ENCODE results near the gene TMEM126B.
A peak's percentile ranks its signal among the peaks of the same experiment; 100 is the strongest.
"Not testable (repeated sequence)": the region's sequence is repeated elsewhere in the genome, so short reads cannot be mapped to it uniquely, and the experiment has no call there.

TMEM126B gene

DNA sequence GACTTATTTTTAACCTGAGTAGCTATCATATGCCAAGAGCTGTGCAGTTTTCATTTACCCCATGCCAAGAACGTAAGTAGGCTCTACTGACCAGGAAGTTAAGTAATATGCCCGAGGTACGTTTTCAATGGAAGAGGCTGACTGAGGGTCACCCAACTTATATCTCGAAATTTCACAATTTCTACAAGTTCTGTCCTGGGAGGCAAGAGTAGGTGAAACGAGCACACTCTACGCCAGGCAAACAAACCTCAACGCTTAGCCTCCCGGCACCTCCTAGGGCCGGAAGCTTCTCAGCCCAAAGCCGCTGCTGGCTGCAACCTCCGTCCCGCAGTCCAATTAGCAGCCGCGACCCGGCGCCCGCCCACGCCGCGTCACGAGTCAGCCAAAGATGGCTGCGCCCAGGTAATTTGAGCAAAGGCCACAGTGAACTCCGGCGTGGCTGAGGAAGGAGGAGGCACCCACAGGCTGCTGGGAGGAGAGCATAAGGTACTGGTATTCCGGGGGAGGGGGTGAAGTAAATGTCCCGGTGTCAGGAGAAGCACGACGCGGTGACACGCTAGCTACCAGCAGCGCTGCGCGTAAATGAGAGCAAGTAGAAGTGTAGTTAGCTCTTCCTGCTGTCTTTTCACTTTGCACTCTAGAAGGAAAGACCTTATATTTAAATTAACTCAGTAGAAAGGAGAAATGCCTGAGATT is 19.4 kb downstream of the TMEM126B start, which contains the start of gene TMEM126A:
Gene TMEM126A, plus strand, starts transcription at position 364 of the 696 bp plus-strand sequence. CDS start 2,289 bp downstream, outside the sequence.
- peak; percentile 86 for DNase-seq (ENCODE audit: low read depth)

DNA sequence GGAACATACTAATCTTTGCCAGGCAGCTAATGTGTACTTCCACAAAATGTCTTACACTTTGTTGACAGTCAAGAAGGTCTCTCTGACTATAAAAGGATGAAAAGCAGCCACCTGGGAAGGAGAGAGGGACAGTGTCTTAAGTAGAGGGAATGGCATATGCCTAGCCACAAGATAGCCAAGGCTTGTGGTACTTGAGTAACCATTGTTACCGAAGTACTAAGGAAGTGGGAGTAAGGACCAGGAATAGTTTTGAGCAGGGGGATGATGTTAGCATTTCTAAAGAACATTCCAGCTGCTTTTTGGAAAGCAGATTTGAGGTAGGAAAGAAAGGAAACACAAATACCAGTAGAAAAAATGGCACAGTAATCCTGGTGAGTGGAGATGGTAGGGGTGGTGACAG is 22.7 kb downstream of the TMEM126B start:
- no peak for DNase-seq (ENCODE audit: low read depth)

DNA sequence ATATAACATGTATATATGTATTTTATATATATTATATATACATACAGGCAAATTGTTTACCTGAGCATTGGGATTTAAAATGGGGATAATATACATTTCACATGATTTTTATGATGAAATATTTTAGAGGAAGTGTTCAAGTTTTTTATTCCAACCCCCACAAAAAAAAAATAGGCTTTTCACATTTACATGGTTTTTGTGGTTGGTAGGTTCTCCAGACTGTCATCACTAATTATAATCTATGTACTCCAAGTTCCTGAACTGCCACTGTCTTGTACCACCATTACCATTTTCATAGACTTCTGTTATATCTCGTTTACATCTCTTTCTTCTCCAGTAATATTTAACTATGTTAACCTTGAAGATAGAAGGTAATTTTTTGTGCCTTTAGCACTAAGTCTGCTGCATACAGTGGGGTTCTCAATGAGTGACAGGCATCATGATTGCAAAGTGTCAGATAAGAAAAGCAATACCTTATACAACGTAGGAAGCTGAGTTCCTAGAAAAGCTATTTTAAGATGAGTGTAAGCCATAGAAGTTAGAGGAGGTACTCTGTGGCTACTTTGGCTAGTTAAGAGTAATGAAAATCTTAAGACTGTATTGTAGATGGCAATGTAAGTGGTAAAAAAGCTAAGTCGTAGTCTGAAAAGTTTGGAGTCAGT is 24.5 kb downstream of the TMEM126B start:
- DNase-seq (ENCODE audit: low read depth): no peak

DNA sequence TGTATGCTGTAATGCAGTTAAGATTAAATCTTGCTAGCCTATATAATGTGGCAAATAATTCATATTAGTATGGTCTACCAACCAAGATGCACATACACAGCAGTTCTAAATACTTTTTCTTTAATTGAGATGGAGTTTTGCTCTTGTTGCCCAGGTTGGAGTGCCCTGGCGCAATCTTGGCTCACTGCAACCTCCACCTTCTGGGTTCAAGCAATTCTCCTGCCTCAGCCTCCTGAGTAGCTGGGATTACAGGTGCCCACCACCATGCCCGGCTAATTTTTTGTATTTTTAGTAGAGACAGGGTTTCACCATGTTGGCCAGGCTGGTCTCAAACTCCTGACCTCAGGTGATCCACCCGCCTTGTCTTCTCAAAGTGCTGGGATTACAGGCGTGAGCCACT is 25.9 kb downstream of the TMEM126B start:
- not testable (repeated sequence) for DNase-seq (ENCODE audit: low read depth)

DNA sequence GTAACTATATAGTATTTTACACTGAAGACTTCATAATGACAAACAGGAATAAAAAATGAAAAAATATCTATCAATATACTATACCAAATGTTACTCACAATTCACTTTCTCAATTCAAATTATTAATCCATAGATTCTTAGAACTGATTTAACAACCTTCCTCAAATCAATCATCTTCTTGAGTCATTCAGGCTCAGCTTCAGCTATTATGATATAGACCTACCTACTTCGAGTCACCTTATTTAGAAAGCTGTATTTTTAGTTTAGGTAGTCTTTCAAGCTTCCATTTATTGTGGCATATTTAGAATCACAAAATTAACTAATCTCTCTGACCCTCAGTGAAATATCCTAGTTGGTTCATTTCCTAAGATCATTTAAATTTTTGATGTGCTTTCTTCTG is 28.4 kb downstream of the TMEM126B start:
- no peak for DNase-seq (ENCODE audit: low read depth)

DNA sequence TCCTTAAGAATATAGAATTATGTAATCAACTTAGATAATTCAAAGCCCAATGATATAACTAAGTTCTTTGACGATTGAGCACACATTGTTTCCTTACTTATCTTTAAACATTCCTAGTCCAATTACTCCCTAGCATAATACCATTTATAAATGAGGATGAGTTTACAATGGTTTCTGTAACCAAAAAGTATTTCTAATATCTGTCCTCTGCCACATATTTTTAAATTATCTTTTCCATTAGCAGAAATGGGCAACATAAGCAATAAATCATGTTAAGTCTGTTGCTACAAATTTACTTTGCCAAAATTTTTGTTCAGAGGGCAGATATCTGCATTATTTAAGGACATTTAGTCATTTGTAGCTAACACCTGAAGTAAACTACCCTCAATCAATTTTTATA is 29.8 kb downstream of the TMEM126B start:
- no peak for DNase-seq (ENCODE audit: low read depth)

DNA sequence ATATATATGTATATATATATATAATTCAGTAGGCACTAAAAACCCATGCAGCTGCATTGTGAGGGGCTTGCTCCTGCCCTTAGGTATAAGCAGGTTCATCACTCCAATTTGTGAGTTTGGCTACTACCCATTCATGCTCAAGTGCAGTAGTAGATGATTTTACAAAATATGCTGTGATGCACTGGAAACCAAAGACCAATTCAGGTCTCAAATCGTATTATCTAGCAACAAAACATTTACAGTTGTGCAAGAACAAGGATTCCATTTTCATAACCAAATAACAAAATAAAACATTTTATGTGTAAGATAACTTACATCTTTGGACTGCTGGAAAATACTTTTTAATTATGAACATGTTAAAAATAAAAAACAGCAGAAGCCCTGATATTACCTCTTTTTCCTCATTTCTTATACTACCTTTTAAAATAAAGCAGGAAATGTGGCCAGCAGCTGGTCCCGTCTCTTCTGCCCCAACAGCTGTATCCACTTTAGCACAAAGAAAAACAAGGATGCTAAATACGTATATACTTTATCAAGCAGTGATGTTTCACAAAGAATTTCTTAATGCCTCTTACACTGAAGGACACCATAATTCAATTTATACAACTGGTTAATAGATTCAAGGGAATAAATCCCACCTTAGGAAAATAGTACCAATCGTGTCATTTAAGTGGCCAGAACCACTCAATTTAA is 33.7 kb downstream of the TMEM126B start:
- no peak for DNase-seq (ENCODE audit: low read depth)

DNA sequence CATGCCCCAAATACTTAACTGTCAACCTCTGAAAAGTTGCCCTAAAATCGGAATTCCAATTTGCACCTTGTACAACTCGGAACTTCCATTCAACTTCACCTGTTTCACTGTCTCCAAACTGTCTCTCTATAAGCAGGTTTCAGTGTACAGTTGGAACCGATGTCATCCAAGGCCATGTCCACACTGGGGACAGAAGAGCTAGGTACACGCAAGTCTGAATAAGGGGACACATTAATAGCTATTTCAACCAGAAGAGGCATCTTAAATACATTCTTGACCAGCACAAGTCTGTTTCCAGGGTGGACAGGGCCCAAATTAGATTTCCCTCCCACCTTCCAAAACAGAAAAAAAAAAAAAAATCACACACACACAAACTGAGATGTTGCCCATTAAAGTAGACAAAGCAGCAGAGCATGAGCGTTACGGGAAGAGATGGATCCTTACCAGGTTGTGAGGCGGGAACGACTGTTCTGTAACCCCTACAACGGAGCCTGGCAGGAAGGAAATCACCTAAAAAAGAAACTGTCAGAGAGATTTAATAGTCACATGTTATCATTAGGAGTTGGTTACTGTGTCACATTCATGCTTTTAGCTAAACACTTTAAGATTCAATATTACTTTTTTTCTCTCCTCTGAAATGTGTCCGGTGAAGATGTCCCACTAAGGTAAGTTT is 34.8 kb downstream of the TMEM126B start:
- no peak for DNase-seq (ENCODE audit: low read depth)

DNA sequence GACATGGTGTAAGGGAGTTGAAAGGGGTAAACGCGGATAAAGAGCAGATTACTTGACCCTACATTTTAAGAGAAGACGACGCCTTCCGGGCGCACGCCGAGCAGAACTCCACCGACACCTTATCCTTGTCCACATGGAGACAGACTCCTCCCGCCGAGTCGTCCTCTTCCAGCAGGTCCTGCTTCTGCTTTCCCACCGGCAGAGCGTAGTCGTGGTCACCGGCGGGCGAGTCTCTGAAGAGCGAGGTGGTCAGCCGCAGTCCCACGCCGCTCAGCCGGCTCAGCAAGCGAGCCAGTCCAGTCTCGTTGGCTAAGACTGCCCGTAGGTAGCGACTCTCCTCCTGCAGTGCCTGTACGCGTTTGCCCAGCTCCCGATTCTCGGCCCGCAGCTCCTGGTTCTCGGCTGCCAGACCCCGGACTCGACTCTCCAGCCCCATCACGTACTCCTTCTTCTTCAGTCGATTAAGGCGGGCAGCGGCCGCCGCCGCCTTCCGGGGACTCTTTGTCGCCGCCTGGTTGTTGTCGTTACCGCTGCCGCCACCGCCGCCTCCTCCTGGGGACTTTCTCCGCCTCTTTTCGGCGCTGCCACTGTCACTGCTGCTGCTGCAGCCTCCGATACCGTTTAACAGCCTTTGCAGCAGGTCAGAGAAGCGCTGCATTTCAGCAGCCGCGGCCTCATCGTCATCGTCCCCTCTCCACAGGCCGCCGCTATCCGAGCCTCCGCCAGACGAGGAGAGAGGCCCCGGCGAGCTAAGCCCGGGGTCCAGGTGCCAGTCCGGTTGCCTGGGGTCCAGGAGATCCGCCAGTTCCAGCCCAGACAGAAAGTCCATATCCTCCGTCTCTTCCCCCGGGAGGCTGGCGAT is 35.6 kb downstream of the TMEM126B start:
- peak; percentile 68 for DNase-seq (ENCODE audit: low read depth)

DNA sequence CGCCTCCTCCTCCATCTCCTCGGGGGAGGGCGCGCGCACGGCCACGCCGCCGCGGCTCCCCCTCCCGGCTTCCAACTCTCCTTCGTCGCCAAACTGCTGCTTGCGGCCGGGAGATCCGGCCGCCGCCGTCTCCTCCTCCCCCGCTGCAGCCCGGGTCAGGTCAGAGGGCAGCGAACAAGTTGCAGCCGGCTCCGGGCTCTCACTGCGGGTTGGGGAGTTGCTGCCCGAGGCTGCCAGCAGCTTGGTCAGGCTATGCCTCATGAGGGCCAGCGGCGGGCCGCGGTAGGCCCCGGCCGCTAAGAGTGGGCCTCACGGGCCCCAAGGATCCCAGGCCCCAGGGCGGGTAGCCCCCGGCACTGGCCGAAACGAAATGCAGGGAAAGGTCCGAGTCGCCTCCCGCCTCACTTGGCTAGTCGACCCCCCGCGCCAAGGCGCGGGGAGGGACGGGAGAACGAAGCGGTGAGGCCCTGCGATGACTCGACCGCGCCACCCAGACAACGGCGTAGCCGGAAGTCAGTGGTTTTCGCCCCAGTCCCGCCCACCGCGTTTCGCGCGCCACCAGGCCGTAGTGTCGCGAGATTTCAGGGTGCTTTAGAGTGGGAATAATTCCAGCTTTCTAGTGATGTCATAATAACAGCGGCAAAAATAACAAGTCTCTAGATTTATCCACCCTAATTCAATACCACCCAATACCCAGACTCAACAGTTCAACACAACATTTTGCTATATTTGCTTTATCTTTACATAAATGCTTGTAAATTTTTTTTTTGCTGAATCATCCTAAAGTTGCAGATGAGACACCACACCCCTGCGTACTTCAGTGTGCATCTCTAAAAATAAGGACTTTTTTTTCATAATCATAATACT is 36.5 kb downstream of the TMEM126B start, which contains the start of gene CREBZF:
Gene CREBZF, minus strand, starts transcription at position 515 of the 867 bp plus-strand sequence. Its CDS starts 254 bp downstream, at position 261.
- peak; percentile 84 for DNase-seq (ENCODE audit: low read depth)

DNA sequence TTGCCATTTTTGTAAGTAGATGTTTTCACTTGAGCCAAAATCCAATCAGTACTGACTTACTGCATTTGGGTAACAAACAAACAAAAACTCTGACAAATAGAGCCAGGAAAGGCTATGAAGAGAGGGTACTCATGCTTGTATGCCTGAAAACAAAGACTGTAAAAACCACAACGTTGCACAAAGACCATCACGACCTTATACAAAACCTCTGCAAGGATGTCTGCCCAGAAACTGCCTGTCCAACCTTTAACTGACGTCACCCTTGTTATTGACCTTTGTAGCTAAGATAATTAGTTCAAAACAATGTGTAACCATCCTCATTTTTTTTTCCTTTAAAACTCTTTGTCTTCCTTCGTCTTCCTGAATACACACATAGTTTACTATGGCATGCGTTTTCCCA is 37.3 kb downstream of the TMEM126B start:
- DNase-seq (ENCODE audit: low read depth): no peak

DNA sequence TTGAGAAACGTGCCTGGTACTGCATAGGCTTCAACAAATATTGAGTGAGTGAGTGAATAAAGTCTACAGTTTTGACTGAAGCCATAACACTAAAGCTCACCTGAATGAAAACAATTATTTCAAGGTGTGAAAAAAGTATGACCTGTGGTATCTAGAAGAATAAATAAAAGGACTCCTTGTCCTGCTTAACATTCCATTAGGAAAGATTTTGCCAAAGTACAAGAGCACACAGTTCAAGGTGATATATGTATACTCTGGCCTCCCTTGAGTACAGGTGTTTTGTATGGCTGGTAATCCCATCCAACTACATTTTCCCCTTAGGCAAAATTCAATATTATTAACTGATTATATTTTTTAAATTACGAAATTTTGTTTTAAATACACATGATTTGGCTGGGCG is 38.3 kb downstream of the TMEM126B start:
- DNase-seq (ENCODE audit: low read depth): no peak

DNA sequence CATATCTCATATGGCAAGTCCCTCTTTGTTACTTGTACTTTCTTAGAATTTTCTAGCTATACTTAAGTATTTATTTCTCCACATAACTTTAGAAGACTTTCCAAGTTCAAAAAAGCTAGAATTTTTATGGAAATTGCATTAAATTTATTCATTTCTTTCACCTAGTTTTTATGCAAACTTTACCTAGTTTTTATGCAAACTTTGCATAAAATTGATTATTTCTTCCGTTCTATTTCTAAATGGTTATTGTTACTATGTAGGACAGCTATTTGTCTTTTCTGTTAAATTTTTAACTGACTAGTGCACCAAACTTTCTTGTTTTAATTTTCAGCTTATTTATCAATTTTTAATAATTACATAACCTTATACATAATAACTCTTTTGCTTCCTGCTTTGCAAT is 39.8 kb downstream of the TMEM126B start:
- no peak for DNase-seq (ENCODE audit: low read depth)

DNA sequence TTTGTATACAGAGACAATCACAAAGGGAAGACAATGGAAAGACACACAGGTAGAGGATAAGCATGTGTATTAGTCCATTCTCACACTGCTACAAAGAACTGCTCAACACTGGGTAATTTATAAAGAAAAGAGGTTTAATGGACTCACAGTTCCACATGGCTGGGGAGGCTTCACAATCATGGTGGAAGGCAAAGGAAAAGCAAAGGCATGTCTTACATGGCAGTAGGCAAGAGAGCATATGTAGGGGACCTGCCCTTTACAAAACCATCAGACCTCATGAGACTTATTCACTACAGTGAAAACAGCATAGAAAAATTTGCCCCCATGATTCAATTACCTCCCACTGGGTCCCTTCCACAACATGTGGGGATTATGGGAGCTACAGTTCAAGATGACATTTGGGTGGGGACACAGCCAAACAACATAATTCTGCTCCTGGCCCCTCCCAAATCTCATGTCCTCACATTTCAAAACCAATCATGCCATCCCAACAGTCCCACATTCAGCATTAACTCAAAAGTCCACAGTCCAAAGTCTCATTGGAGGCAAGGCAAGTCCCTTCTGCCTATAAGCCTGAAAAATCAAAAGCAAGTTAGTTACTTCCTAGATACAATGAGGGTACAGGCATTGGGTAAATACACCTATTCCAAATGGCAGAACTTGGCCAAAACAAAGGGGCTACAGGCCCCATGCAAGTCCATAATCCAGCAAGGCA is 42.7 kb downstream of the TMEM126B start:
- DNase-seq (ENCODE audit: low read depth): not testable (repeated sequence)

DNA sequence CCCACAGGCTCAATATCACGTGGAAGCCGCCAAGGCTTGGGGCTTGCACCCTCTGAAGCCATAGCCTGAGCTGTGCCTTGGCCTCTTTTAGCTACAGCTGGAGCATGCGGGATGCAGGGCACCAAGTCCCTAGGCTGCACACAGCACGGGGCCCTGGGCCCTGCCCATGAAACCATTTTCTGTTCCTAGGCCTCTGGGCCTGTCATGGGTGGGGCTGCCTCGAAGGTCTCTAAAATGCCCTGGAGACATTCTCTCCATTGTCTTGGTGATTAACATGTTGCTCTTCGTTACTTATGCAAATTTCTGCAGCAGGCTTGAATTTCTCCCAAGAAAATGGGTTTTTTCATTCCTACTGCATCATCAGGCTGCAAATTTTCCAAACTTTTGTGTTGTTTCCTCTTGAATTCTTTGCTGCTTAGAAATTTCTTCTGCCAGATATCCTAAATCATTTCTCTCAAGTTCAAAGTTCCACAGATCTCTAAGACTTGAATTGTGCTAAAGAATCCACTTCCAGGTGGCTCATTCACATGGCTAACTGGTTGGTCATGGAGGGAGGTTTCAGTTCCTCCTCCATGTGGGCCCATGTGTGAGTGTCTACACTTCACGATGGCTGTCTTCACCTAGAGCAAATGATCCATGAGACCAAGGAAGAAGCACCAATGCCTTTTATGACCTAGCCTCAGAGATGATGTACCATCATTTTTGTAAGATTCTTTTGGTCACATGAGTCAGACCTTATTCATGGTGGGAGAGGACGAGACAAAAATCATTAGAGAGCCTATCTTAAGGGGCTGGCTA is 43.9 kb downstream of the TMEM126B start:
- no peak for DNase-seq (ENCODE audit: low read depth)

DNA sequence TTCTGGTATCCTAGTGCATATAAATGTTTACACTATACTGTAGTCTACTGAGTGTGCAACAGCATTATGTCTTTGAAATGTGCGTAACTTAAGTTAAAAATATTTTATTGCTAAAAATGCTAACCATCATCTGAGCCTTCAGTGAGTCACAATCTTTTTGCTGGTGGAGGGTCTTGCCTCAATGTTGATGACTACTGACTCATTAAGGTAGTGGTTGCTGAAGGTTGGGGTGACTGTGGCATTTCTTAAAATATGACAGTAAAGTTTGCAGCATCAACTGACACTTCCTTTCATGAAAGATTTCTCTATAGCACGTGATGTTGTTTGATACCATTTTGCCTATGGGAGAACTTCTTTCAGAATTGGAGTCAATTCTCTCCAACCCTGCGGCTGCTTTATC is 45.0 kb downstream of the TMEM126B start:
- no peak for DNase-seq (ENCODE audit: low read depth)

DNA sequence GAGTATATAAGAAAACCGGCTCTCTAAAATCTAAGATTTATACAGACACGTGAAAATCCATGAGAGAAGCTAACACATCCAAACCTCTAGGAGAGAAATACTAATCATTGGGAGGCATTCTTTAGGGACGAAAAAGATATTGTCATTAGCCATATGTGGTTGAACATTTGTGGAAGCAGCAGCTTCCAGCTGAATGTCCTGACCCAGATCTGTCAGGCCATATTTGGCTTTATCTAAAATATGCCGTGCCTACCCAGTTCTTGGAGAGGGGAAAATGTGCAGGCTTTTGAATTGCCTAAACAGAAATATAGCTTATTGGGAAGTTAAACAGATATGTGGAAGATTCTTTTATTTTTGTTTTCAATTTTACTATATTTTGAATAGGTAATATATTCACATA is 51.2 kb downstream of the TMEM126B start:
- DNase-seq (ENCODE audit: low read depth): no peak

DNA sequence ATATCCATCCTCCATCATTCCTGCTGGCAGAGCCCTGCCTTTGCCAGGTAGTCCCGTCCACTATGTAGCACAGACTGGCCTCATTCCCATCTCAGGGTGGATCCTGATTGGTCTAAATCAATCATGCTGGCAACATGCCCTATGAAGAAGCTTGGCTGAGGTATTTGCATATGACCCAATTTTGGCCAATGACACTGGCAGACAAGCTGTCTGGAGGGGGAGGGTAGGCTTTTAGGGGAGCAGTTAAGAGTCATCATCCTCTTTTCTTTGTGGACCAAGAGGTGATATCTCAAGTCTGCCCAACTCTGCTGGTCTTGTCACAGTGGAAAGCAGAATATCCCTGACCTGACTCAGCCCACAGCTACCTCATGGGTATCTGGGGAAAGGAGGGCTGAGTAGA is 52.5 kb downstream of the TMEM126B start:
- no peak for DNase-seq (ENCODE audit: low read depth)
